ENCODE results near the gene NFYA. TPM values are rescaled to one million over a fixed set of nuclear protein-coding genes. Genes with fewer than 3 reads are reported as not detected.

NFYA gene
- total and polyA plus RNA-seq, 9 of the 15 experiments (the other 6 are each of a cell fraction or from before 2014, with no cell fraction given), result 7.3 to 37.1 (median 21.8) TPM

DNA sequence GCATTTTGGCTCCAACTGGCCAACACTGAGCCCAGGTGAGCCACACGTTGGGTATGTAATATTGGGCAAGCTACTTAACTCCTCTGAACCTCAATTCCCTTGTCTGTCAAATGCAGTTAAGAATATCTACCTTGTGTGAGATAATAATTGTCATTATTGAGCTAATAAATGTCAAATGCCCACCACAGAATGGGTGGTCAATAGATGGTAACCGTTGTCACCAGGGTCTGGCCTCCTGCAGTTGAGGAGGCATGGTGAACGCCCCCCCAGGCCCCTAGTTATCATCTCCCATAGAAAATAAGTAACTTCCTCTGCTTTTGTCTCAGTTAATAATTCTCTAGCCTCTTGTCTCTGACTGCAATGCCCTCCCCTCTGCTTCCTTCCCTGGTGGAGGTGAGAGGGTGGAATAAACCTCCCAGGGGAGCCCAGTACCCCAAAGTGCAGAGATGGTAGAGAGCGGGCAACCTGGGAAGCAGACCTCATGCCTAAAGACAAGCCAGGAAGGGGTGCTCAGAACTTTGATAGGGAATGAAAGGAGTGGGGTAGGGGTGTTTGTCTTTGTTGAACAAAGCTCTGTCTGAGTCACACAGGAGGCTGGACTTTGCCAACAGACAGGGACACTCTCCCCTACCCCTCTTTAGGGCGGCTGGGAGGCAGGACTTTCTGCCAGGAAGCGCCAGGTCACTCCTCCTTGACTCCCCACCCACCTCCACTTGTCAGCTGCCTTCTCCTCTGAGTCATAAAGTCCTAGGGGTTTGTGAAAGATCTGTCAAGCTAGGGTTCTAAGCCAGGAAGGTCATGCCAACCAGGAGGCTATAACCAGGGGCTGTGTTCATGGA, 32.5 kb upstream of the NFYA start (continued):
- TF ChIP-seq, protein P1, sequence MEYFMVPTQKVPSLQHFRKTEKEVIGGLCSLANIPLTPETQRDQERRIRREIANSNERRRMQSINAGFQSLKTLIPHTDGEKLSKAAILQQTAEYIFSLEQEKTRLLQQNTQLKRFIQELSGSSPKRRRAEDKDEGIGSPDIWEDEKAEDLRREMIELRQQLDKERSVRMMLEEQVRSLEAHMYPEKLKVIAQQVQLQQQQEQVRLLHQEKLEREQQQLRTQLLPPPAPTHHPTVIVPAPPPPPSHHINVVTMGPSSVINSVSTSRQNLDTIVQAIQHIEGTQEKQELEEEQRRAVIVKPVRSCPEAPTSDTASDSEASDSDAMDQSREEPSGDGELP (CRISPR knock-in tag; IDR thresholded peaks at IDR 0.05; ENCODE audit: borderline replicate concordance), result peak; percentile 25; the same call in 1 of the 2 replicates
- TF ChIP-seq, protein P2, sequence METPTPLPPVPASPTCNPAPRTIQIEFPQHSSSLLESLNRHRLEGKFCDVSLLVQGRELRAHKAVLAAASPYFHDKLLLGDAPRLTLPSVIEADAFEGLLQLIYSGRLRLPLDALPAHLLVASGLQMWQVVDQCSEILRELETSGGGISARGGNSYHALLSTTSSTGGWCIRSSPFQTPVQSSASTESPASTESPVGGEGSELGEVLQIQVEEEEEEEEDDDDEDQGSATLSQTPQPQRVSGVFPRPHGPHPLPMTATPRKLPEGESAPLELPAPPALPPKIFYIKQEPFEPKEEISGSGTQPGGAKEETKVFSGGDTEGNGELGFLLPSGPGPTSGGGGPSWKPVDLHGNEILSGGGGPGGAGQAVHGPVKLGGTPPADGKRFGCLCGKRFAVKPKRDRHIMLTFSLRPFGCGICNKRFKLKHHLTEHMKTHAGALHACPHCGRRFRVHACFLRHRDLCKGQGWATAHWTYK (CRISPR knock-in tag; IDR thresholded peaks at IDR 0.05), result no peak
- no peak for TF ChIP-seq CHD2 (IDR thresholded peaks at IDR 0.05; ENCODE audit: low read depth, low read length)
- TF ChIP-seq RFX7 (CRISPR knock-in tag; IDR thresholded peaks at IDR 0.05), result no peak
- TF ChIP-seq, protein P3, sequence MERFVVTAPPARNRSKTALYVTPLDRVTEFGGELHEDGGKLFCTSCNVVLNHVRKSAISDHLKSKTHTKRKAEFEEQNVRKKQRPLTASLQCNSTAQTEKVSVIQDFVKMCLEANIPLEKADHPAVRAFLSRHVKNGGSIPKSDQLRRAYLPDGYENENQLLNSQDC (CRISPR knock-in tag; IDR thresholded peaks at IDR 0.05), result no peak
- TF ChIP-seq ZNF408 (CRISPR knock-in tag; IDR thresholded peaks at IDR 0.05; ENCODE audit: low read depth), result no peak
- TF ChIP-seq RBFOX2 (IDR thresholded peaks at IDR 0.05; ENCODE audit: low read depth, low read length), result no peak
- no peak for TF ChIP-seq LCOR (CRISPR knock-in tag; IDR thresholded peaks at IDR 0.05)
- TF ChIP-seq, protein P4, sequence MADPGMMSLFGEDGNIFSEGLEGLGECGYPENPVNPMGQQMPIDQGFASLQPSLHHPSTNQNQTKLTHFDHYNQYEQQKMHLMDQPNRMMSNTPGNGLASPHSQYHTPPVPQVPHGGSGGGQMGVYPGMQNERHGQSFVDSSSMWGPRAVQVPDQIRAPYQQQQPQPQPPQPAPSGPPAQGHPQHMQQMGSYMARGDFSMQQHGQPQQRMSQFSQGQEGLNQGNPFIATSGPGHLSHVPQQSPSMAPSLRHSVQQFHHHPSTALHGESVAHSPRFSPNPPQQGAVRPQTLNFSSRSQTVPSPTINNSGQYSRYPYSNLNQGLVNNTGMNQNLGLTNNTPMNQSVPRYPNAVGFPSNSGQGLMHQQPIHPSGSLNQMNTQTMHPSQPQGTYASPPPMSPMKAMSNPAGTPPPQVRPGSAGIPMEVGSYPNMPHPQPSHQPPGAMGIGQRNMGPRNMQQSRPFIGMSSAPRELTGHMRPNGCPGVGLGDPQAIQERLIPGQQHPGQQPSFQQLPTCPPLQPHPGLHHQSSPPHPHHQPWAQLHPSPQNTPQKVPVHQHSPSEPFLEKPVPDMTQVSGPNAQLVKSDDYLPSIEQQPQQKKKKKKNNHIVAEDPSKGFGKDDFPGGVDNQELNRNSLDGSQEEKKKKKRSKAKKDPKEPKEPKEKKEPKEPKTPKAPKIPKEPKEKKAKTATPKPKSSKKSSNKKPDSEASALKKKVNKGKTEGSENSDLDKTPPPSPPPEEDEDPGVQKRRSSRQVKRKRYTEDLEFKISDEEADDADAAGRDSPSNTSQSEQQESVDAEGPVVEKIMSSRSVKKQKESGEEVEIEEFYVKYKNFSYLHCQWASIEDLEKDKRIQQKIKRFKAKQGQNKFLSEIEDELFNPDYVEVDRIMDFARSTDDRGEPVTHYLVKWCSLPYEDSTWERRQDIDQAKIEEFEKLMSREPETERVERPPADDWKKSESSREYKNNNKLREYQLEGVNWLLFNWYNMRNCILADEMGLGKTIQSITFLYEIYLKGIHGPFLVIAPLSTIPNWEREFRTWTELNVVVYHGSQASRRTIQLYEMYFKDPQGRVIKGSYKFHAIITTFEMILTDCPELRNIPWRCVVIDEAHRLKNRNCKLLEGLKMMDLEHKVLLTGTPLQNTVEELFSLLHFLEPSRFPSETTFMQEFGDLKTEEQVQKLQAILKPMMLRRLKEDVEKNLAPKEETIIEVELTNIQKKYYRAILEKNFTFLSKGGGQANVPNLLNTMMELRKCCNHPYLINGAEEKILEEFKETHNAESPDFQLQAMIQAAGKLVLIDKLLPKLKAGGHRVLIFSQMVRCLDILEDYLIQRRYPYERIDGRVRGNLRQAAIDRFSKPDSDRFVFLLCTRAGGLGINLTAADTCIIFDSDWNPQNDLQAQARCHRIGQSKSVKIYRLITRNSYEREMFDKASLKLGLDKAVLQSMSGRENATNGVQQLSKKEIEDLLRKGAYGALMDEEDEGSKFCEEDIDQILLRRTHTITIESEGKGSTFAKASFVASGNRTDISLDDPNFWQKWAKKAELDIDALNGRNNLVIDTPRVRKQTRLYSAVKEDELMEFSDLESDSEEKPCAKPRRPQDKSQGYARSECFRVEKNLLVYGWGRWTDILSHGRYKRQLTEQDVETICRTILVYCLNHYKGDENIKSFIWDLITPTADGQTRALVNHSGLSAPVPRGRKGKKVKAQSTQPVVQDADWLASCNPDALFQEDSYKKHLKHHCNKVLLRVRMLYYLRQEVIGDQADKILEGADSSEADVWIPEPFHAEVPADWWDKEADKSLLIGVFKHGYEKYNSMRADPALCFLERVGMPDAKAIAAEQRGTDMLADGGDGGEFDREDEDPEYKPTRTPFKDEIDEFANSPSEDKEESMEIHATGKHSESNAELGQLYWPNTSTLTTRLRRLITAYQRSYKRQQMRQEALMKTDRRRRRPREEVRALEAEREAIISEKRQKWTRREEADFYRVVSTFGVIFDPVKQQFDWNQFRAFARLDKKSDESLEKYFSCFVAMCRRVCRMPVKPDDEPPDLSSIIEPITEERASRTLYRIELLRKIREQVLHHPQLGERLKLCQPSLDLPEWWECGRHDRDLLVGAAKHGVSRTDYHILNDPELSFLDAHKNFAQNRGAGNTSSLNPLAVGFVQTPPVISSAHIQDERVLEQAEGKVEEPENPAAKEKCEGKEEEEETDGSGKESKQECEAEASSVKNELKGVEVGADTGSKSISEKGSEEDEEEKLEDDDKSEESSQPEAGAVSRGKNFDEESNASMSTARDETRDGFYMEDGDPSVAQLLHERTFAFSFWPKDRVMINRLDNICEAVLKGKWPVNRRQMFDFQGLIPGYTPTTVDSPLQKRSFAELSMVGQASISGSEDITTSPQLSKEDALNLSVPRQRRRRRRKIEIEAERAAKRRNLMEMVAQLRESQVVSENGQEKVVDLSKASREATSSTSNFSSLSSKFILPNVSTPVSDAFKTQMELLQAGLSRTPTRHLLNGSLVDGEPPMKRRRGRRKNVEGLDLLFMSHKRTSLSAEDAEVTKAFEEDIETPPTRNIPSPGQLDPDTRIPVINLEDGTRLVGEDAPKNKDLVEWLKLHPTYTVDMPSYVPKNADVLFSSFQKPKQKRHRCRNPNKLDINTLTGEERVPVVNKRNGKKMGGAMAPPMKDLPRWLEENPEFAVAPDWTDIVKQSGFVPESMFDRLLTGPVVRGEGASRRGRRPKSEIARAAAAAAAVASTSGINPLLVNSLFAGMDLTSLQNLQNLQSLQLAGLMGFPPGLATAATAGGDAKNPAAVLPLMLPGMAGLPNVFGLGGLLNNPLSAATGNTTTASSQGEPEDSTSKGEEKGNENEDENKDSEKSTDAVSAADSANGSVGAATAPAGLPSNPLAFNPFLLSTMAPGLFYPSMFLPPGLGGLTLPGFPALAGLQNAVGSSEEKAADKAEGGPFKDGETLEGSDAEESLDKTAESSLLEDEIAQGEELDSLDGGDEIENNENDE (IDR thresholded peaks at IDR 0.05; ENCODE audit: low read depth, low read length), result no peak
- peak; percentile 35; the same call in 1 of the 2 replicates for TF ChIP-seq EGR1 (conservative IDR thresholded peaks at IDR 0.05)

Data from K562 (cell line).